Activated T-cell treated with anti-CD3 and anti-CD28 coated beads for 24 hours (primary cell): ENCODE measurements around the gene BAG3.
A peak's percentile ranks its signal among the peaks of the same experiment; 100 is the strongest.

Source experiments
- DNase-seq: peaks from one replicate; pipeline ENCODE4 v3.0.0-alpha.2; 2020; ENCODE audit warnings: low read depth

The BAG3 gene

GRCh38 chr10:119667562-119668328 lies 16.6 kb downstream of the BAG3 start:
- no peak for DNase-seq

DNA sequence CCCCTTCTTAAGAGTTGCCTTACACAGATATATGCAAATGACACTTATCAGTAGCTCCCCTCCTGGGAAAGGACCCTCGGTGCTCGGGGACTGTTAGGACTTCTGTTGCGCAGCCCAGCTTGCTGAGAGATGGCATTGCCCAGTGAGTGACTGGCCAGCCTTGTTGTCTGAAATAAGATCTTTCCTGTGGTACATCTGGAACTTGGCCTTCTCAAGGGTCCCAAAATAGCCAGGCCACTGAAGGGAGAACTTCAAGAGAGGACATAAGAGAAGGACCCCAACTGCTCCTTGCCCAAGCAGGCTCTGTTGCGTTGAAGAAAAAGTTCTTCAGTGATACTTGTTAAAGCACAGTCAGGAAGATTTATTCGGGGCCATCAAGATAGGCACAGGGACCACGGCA lies 17.3 kb downstream of the BAG3 start:
- no peak for DNase-seq

- no peak for DNase-seq
Observed at GRCh38 chr10:119669331-119669730, 18.2 kb downstream of the BAG3 start.

- no peak for DNase-seq
Observed at GRCh38 chr10:119669975-119670640, 18.9 kb downstream of the BAG3 start.

DNA sequence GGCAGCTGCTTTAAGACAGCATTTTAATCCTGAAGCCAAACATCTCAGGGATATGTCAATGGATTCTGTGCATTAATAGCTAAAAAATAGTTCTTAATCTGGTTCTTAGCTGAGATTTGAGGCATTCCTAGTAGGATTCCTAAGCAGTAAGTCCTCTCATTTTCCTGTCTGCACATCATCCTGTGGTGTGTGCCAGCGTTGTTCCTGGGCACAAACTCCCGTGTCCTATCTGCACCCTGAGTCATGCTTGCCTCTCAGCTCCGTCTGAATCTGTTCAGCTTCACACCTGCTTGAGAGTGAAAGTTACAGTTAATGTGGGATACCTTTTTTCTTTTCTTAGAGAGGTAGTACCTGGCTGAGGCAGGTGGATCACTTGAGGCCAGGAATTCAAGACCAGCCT lies 19.5 kb downstream of the BAG3 start:
- no peak for DNase-seq

DNA sequence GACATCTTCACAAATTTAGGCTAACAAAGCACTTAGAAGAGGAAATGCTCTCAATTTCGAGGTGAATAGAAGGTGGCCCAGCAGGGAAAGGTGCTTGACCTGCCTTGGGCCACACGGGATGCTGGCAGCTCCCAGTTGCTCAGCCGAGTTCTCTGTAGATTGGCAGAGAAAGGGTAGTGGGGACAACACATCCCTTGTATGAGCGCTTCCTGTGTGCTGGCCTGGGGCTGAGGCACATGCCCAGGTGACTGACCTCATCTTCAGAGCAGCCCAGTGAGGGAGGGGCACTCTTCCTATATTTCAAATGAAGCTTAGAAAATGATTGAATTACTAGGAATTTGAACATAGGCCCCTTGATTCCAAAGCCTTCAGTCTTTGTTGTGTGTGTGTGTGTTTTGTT lies 20.2 kb downstream of the BAG3 start:
- no peak for DNase-seq

DNA sequence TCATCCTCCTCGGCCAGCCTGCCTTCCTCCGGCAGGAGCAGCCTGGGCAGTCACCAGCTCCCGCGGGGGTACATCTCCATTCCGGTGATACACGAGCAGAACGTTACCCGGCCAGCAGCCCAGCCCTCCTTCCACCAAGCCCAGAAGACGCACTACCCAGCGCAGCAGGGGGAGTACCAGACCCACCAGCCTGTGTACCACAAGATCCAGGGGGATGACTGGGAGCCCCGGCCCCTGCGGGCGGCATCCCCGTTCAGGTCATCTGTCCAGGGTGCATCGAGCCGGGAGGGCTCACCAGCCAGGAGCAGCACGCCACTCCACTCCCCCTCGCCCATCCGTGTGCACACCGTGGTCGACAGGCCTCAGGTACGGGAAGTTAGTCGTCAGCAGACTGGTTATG lies 21.1 kb downstream of the BAG3 start:
- DNase-seq, result no peak

- no peak for DNase-seq
Observed at GRCh38 chr10:119673271-119673670, 22.1 kb downstream of the BAG3 start.

DNA sequence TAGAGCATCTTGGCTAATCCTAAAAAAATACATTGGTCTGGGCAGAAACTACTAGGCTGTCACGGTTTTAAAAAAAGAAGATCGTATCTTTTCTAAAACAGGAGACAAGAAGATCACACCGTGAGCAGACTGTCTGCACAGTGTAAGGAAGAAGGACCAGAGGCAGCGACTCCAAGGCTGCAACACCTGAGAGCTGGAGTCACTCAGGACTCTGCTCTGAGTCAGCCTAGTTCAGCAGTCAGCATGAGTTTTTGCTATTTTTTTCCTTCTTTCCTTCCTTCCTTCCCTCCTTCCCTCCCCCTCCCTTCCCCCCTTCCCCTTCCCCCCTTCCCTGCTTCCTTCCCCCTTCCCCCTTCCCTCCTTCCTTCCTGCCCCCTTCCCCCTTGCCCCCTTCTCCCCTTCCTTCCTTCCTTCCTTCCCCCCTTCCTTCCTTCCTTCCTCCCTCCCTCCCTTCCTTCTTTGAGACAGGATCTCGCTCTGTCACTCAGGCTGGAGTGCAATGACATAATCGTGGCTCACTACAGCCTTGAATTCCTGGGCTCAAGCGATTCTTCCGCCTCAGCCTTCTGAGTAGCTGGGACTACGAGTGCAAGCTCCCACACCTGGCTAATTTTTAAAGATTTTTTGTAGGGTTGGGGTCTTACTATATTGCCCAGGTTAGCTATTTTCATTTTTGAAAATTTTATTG lies 24.4 kb downstream of the BAG3 start:
- DNase-seq, result no peak

GRCh38 chr10:119677126-119677525 lies 25.9 kb downstream of the BAG3 start:
- no peak for DNase-seq

DNA sequence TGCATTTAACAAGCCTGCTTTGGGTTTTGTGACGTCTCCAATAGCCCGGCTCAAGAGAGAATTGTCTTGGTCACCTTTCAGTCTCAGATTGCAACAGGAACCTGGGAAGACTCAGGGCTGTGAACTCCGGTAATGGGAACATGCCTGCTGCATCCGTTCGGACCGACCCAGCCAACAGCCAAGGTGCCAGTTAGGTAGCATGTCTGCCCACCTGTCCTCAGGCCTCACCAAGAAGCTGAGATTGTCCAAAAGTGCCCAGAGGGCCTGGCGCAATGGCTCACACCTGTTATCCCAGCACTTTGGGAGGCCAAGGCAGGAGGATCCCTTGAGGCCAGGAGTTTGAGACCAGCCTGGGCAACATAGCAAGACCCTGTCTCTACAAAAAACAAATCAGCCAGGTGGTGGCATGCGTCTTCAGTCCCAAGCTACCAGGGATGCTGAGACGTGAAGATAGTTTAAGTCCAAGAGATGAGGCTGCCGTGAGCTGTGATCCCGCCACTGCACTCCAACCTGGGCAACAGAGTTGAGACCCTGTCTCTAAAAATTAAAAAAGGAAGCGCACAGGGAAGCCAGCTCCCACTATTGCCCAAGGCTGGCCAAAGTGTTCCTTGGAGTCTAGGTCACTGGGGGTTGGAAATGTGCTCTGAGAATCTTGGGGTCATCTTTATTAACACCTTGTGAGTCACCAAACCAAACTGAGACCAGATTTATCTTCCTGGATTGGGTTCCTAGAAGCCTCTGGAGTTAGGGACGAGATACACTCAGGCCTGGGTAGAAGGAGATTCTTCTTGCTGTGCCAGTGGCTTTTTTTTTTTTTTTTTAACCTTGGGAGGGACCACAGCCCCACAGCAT lies 26.9 kb downstream of the BAG3 start:
- DNase-seq, result no peak

DNA sequence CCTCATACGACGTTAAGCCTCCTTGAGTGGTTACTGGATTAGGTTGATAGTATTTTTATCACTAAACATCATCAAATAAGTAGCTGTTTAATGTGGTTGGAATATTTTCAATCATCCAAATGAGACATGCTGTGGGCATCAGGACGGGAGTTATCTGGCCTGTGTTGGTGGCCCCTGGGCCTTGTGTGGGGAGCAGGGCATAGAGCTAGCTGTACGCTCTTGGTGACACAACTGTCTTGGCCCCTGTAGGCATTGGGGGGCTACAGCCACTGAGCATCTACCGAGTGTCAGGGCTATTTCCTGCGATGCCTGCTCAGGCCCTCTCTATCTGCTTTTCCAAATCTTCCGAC lies 28.3 kb downstream of the BAG3 start:
- DNase-seq, result no peak

GRCh38 chr10:119680050-119680449 lies 28.9 kb downstream of the BAG3 start:
- DNase-seq, result no peak

GRCh38 chr10:119680650-119681081 lies 29.5 kb downstream of the BAG3 start:
- DNase-seq, result no peak

DNA sequence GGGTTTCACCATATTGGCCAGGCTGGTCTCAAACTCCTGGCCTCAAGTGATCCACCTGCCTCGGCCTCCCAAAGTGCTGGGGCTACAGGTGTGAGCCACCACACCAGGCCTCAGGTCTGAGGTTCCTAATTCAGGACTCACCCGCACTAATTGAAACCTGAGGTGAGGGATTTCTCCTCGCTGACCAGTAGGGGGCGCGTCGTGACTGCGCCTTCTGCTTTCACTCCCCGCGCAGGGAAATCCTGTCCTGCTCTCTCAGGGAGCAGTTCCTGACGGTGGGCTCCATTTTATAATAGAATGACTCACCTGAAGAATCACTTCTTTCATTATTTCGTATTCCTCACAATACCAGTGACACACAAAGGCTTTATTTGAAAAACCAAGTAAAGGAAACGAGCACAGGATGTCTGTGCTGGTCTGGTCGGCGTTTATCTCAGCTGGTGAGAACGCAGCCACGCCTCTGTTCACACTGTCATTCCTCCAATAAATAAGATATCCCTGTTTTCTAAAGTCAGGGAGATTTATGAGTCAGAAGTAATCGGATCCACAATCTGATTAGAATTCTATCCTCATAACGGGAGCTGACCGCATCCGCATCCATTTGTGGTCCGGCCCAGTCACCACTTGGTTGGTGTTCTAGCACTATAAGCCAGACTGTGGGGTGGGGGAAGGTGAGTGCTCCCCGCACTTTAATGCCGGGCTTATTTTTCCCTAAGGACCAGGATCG lies 35.4 kb downstream of the BAG3 start:
- peak; percentile 85 for DNase-seq

DNA sequence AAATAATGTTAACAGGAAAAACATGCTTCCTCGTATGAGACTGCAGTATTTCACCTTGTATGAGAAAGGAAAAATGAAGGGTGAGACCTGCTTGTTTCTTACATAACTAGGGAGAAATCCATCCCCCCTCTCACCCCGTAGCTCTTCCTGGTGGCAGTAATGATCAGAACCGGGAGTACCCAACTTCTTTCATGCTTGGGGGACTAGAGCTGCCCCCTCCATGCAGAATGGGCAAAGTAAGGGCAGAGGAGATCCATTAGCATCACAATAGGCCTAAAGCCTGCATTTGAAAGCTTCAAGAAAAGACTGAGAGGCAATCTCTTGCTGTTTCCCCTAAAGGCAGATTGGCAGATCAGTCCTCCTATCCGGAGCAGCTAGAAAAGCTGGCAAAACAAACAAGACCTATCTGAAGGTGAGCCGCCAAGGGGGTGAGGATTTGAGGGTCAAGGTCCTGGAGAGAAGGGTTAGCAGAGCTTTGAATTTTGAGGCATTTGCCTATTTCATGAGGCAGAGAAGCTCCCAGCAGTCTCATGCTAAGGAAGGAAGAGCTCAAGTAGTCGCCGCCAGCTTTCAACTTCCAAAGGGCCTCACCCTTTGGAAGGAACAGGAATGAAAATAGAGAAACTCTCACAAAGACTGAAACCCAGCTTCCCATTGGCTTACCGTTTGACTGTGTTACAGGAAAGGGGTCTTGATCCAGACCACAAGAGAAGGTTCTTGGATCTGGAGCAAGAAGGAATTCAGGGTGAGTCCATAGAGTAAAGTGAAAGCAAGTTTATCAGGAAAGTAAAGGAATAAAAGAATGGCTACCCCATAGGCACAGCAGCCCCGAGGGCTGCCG lies 36.2 kb downstream of the BAG3 start:
- no peak for DNase-seq

DNA sequence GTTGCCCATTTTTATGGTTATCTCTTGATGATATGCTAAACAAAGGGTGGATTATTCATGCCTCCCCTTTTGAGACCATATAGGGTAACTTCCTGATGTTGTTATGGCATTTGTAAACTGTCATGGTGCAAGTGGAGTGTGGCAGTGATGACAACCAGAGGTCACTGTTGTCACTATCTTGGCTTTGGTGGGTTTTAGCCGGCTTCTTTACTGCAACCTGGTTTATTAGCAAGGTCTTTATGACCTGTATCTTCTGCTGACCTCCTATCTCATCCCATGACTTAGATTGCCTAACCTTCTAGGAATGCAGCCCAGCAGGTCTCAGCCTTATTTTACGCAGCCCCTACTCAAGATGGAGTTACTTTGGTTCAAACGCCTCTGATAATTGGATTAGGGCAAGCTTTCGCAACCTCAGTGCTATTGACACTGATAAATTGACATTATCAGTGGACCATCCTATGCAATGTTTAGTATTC lies 36.9 kb downstream of the BAG3 start:
- no peak for DNase-seq

DNA sequence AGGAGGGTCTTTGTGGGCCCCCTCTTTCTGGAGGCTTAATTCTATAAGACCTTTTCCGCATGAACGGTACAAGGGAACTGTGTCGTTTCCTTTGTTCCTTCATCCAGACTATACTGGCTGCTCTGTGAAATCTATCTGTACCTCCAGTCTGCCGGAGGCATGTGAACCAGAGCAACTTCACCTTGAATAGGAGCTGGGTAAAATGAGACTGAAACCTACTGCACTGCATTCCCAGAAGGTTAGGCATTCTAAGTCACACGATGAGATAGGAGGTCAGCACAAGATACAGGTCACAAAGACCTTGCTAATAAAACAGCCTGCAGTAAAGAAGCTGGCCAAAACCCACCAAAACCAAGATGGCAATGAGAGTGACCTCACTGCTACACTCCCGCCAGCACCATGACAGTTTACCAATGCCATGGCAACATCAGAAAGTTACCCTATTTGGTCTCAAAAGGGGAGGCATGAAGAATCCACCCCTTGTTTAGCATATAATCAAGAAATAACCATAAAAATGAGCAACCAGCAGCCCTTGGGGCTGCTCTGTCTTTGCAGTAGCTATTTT lies 37.9 kb downstream of the BAG3 start:
- no peak for DNase-seq

- no peak for DNase-seq
Observed at GRCh38 chr10:119691726-119692125, 40.5 kb downstream of the BAG3 start.

DNA sequence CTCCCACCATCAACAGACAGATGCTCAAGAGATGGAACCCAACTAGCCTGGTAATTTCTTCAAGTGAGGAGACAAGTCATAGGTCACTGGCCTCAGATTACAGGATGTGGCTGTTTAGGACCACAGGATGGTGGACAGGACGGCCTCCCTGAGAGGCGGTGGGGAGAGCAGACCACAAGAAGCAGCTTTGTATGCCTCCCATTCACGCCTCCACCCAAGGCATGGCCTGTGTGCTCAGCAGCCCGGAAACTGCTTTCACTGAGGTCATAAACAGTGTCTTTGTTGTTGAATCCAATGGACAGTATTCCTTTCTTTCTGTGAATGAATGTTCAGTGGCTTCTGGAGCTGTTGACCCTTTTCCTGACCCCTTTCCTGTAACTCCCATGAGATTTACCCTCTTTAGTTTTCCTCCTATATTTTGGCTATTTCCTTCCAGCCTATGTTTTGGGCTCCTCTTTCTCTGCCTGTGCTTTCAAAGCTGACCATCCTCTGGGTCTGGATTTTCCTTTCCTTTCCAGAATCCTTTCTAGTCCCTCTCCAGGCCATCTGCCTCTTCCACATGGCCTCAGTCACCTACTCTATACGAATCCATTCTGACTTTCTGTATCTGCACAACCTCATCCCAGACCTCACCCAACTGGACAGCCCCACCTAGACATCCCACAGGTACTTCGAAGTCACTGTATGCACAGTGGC lies 42.2 kb downstream of the BAG3 start:
- DNase-seq, result no peak
